Upper lobe of left lung (tissue), 6 donors: ENCODE data around the gene CAMK2G. TPM values are rescaled to one million over a fixed set of nuclear protein-coding genes. Genes with fewer than 3 reads are reported as not detected.
A peak's percentile ranks its signal among the peaks of the same experiment; 100 is the strongest.
"Not testable (repeated sequence)": the region's sequence is repeated elsewhere in the genome, so short reads cannot be mapped to it uniquely, and the experiment has no call there.

Experiments used
- ATAC-seq, 2 donors: fragments of 200-7000 bp; cut with Tn5 transposase; one replicate each; pipeline ENCODE4 v1.9.1; 2022; ENCODE audit warnings: mild to moderate bottlenecking in 2 of 2, moderate library complexity in 2 of 2; ENCODE audit not compliant: low FRiP score in 2 of 2
- DNase-seq, 2 donors: peaks; one replicate each; pipeline ENCODE4 v3.0.0-alpha.2; 2019 to 2020
- H3K27ac ChIP-seq, 4 donors: fragments of 200-600 bp; sonication (generic); one replicate each; pipeline ENCODE4 v1.5.1; 2016 to 2019
- H3K27me3 ChIP-seq, 4 donors: fragments of 200-600 bp; sonication (generic); one replicate each; pipeline ENCODE4 v1.5.1; 2017 to 2019
- H3K36me3 ChIP-seq, 4 donors: fragments of 200-600 bp; sonication (generic); one replicate each; pipeline ENCODE4 v1.5.1; 2016 to 2019
- H3K4me1 ChIP-seq, 4 donors: fragments of 200-600 bp; sonication (generic); one replicate each; pipeline ENCODE4 v1.5.1; 2018 to 2019
- H3K4me3 ChIP-seq, 4 donors: fragments of 200-600 bp; sonication (generic); one replicate each; pipeline ENCODE4 v1.5.1; 2017 to 2019; ENCODE audit warnings: mild to moderate bottlenecking in 2 of 4, moderate library complexity in 1 of 4
- H3K9me3 ChIP-seq, 4 donors: fragments of 200-600 bp; sonication (generic); one replicate each; pipeline ENCODE4 v1.5.1; 2018 to 2019
- CTCF ChIP-seq, 6 experiments: fragments of 450-650 bp in 4 of 6; fragments of 200-600 bp in 2 of 6; sonication (generic) in 2 of 6; IDR thresholded peaks; one replicate each; pipeline ENCODE4 v1.5.1; 2016 to 2019; ENCODE audit warnings: antibody characterized with exemption in 6 of 6
- EP300 ChIP-seq, 4 donors: sonication (generic); formaldehyde crosslinking; IDR thresholded peaks; one replicate each; pipeline ENCODE4 v1.5.1; 2017; ENCODE audit warnings: antibody characterized with exemption in 4 of 4, control low read depth in 2 of 4
- POLR2A ChIP-seq, 4 donors: fragments of 450-650 bp; IDR thresholded peaks; one replicate each; pipeline ENCODE4 v1.5.1; 2016 to 2017; ENCODE audit warnings: antibody characterized with exemption in 4 of 4, mild to moderate bottlenecking in 2 of 4
- POLR2AphosphoS5 ChIP-seq, 2 donors: sonication (generic); formaldehyde crosslinking; IDR thresholded peaks; one replicate each; pipeline ENCODE4 v1.5.1; 2017; ENCODE audit warnings: antibody characterized with exemption in 2 of 2
- WGBS, 2 donors: methylation state at CpG; one replicate each; pipeline ENCODE4 v1.1.5; 2017 to 2018; 5-methylcytosine and 5-hydroxymethylcytosine counted together
- total RNA-seq, 6 donors: library from RNA; depleted of rRNA in 4 of 6; stranded (reverse); fragments of >200 nt in 4 of 6; gene quantifications; one replicate each; pipeline versions ENCODE4 v1.1.0 to v1.2.1, GENCODE V29; 2016 to 2021
- donor health status: DM: no; HTN: no; CAD: no; lungs with moderate emphysema.
- donor health status: DM: no; HTN: yes; CAD: no; lungs with severe emphysema.

Gene CAMK2G
- total RNA-seq: 10 to 100 TPM; 25.7 to 52.3 (median 43.0) TPM

- WGBS, 2 donors: 1 to 9% methylated on average over 8 of the region's 95 CpGs
- ATAC-seq (peak; percentile 88 to 95), DNase-seq (peak; percentile 86 to 94)
- Histone ChIP-seq H3K4me3 (peak within 1 kb of the TSS; percentile 94 to 99 (median 94)), H3K36me3 (peaks cover 0 to 11% (median 4%) of the 10 kb centered on the region in 4 donors), H3K27ac (peak within 1 kb of the TSS; percentile 42 to 91 (median 64)), H3K9me3 (no peaks in the 10 kb centered on the region), H3K4me1 (peaks cover 26 to 52% (median 43%) of the 10 kb centered on the region in 4 donors), H3K27me3 (no peaks in the 10 kb centered on the region)
- TF ChIP-seq POLR2A (IDR thresholded peaks at IDR 0.05) (peak in 2 of 4 donors; percentile 32 to 63), POLR2AphosphoS5 (IDR thresholded peaks at IDR 0.05) (peak in 1 of 2 donors; percentile 61), EP300 (IDR thresholded peaks at IDR 0.05) (no peak), CTCF (IDR thresholded peaks at IDR 0.05) (peak in 1 of 6 experiments; percentile 24)
Observed at GRCh38 chr10:73874267-73875138, at the start of gene CAMK2G. Gene CAMK2G, minus strand, starts transcription at chr10:73874555. Its CDS starts 94 bp downstream, at chr10:73874461.

- TF ChIP-seq POLR2AphosphoS5 (IDR thresholded peaks at IDR 0.05): no peak
- TF ChIP-seq EP300 (IDR thresholded peaks at IDR 0.05): no peak
- TF ChIP-seq CTCF (IDR thresholded peaks at IDR 0.05): no peak
- Histone ChIP-seq H3K4me3 (no peak overlapping the region), H3K27ac (no peak overlapping the region), H3K9me3 (peaks cover 0 to 2% (median 0%) of the 10 kb centered on the region in 4 donors), H3K36me3 (no peaks in the 10 kb centered on the region), H3K4me1 (peaks cover 0 to 5% (median 2%) of the 10 kb centered on the region in 4 donors), H3K27me3 (no peaks in the 10 kb centered on the region)
- no peak for DNase-seq
- ATAC-seq: no peak
- 87 to 100% methylated on average over 2 of the region's 2 CpGs for WGBS, 2 donors
Observed at GRCh38 chr10:73922864-73923133, 48.4 kb upstream of the CAMK2G start.

- DNase-seq (no peak), ATAC-seq (no peak)
- TF ChIP-seq POLR2AphosphoS5 (IDR thresholded peaks at IDR 0.05) (no peak), POLR2A (IDR thresholded peaks at IDR 0.05) (no peak), CTCF (IDR thresholded peaks at IDR 0.05) (no peak), EP300 (IDR thresholded peaks at IDR 0.05) (no peak)
- H3K27me3 ChIP-seq: no peaks in the 10 kb centered on the region
- H3K9me3 ChIP-seq: peaks cover 0 to 2% (median 0%) of the 10 kb centered on the region in 4 donors
- no peak overlapping the region for H3K4me3 ChIP-seq
- no peak overlapping the region for H3K27ac ChIP-seq
- 80 to 86% methylated on average over 6 of the region's 6 CpGs for WGBS, 2 donors
- peaks cover 0 to 6% (median 4%) of the 10 kb centered on the region in 4 donors for H3K4me1 ChIP-seq
- H3K36me3 ChIP-seq: no peaks in the 10 kb centered on the region
Observed at GRCh38 chr10:73922007-73922863, 47.9 kb upstream of the CAMK2G start.

GRCh38 chr10:73920089-73920488 is 45.7 kb upstream of the CAMK2G start:
- no peaks in the 10 kb centered on the region for H3K27me3 ChIP-seq
- DNase-seq (peak in 1 of 2 donors; percentile 40), ATAC-seq (peak; percentile 76 to 92)
- H3K36me3 ChIP-seq: peaks cover 0 to 9% (median 0%) of the 10 kb centered on the region in 4 donors
- H3K27ac ChIP-seq: peak overlapping the region; percentile 7 to 60 (median 60)
- 32 to 47% methylated on average over 4 of the region's 4 CpGs for WGBS, 2 donors
- TF ChIP-seq CTCF (IDR thresholded peaks at IDR 0.05) (no peak), POLR2AphosphoS5 (IDR thresholded peaks at IDR 0.05) (no peak), EP300 (IDR thresholded peaks at IDR 0.05) (no peak), POLR2A (IDR thresholded peaks at IDR 0.05) (no peak)
- peaks cover 8 to 14% (median 13%) of the 10 kb centered on the region in 4 donors for H3K4me1 ChIP-seq
- no peak overlapping the region for H3K4me3 ChIP-seq
- peaks cover 0 to 2% (median 0%) of the 10 kb centered on the region in 4 donors for H3K9me3 ChIP-seq

- H3K27ac ChIP-seq: peak overlapping the region in 2 of 4 donors; percentile 60
- DNase-seq: not testable (repeated sequence)
- 85 to 86% methylated on average over 8 of the region's 8 CpGs for WGBS, 2 donors
Observed at GRCh38 chr10:73919481-73919880, 45.1 kb upstream of the CAMK2G start.

More at GRCh38 chr10:73919481-73919880, 45.1 kb upstream of the CAMK2G start:
- not testable (repeated sequence) for ATAC-seq, H3K4me3 ChIP-seq, H3K27me3 ChIP-seq, H3K9me3 ChIP-seq
- Histone ChIP-seq H3K36me3 (peaks cover 0 to 11% (median 0%) of the 10 kb centered on the region in 4 donors), H3K4me1 (peaks cover 8 to 14% (median 13%) of the 10 kb centered on the region in 4 donors)
